ENCODE data around the gene HNRNPUL2.

HNRNPUL2 gene

GRCh38 chr11:62727165-62727871 lies at the start of gene HNRNPUL2:
TSS of gene HNRNPUL2 (minus strand) at chr11:62727457. CDS start at chr11:62727156, 301 bp downstream.
- H4K20me1 ChIP-seq (ENCODE audit: low read depth, low read length): peaks cover 22% of the 10 kb centered on the region
- peak within 1 kb of the TSS; percentile 82 for H3K9ac ChIP-seq (ENCODE audit: low read length)
- H2AFZ ChIP-seq (ENCODE audit: low read depth, low read length, severe bottlenecking): peak within 1 kb of the TSS; percentile 46
- H3K27ac ChIP-seq (ENCODE audit: low read depth, low read length): peak within 1 kb of the TSS; percentile 94
- peak within 1 kb of the TSS; percentile 77 for H3K4me3 ChIP-seq (ENCODE audit: insufficient read depth, low read length, poor library complexity, severe bottlenecking)
- H3K36me3 ChIP-seq (ENCODE audit: low read length): peaks cover 26% of the 10 kb centered on the region
- peaks cover 16% of the 10 kb centered on the region for H3F3A ChIP-seq (ENCODE audit: insufficient read depth)
- H3K9me3 ChIP-seq (ENCODE audit: insufficient read depth, low read length): no peaks in the 10 kb centered on the region
- no peaks in the 10 kb centered on the region for H3K27me3 ChIP-seq (ENCODE audit: low read length)
- no peaks in the 10 kb centered on the region for H3K9me2 ChIP-seq (replicated peaks; ENCODE audit: insufficient read depth, low read length)
- H3K4me2 ChIP-seq (ENCODE audit: low read depth, low read length, poor library complexity, severe bottlenecking): peak within 1 kb of the TSS; percentile 80
- no peak for TF ChIP-seq CTCF (IDR thresholded peaks at IDR 0.05; ENCODE audit: insufficient read depth, low read length, poor library complexity, severe bottlenecking)
- TF ChIP-seq EZH2phosphoT487 (conservative IDR thresholded peaks at IDR 0.05; ENCODE audit: low read length): no peak
- H3K79me2 ChIP-seq (ENCODE audit: insufficient read depth, low read length): peaks cover 70% of the 10 kb centered on the region

DNA sequence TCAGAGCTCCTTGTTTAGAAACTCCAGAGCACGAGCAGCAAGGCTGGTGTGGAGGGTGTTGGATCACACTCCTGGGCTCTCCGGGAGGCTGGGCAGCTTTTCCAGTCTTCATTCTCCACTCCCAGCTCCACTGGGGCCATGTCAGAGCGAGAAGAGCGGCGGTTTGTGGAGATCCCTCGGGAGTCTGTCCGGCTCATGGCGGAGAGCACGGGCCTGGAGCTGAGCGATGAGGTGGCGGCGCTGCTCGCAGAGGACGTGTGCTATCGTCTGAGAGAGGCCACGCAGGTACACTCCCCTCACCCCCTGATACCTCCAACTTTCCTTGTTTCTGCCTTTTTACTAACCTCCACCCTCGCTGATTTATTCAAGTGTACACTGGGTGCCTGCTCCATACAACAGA lies 48.4 kb upstream of the HNRNPUL2 start:
- no peaks in the 10 kb centered on the region for H4K20me1 ChIP-seq (ENCODE audit: low read depth, low read length)
- no peaks in the 10 kb centered on the region for H3K36me3 ChIP-seq (ENCODE audit: low read length)
- TF ChIP-seq EZH2phosphoT487 (conservative IDR thresholded peaks at IDR 0.05; ENCODE audit: low read length) (no peak), CTCF (IDR thresholded peaks at IDR 0.05; ENCODE audit: insufficient read depth, low read length, poor library complexity, severe bottlenecking) (no peak)
- peaks cover 3% of the 10 kb centered on the region for H3F3A ChIP-seq (ENCODE audit: insufficient read depth)
- no peak overlapping the region for H3K4me3 ChIP-seq (ENCODE audit: insufficient read depth, low read length, poor library complexity, severe bottlenecking)
- H3K79me2 ChIP-seq (ENCODE audit: insufficient read depth, low read length): peaks cover 23% of the 10 kb centered on the region
- H3K4me2 ChIP-seq (ENCODE audit: low read depth, low read length, poor library complexity, severe bottlenecking): no peak overlapping the region
- no peak overlapping the region for H2AFZ ChIP-seq (ENCODE audit: low read depth, low read length, severe bottlenecking)
- no peak overlapping the region for H3K9ac ChIP-seq (ENCODE audit: low read length)
- H3K9me3 ChIP-seq (ENCODE audit: insufficient read depth, low read length): no peaks in the 10 kb centered on the region
- H3K27me3 ChIP-seq (ENCODE audit: low read length): no peaks in the 10 kb centered on the region
- no peaks in the 10 kb centered on the region for H3K9me2 ChIP-seq (replicated peaks; ENCODE audit: insufficient read depth, low read length)
- H3K27ac ChIP-seq (ENCODE audit: low read depth, low read length): no peak overlapping the region

GRCh38 chr11:62774407-62774806 lies 47.1 kb upstream of the HNRNPUL2 start:
- Histone ChIP-seq H2AFZ (ENCODE audit: low read depth, low read length, severe bottlenecking) (no peak overlapping the region), H3K27me3 (ENCODE audit: low read length) (no peaks in the 10 kb centered on the region), H3K4me2 (ENCODE audit: low read depth, low read length, poor library complexity, severe bottlenecking) (no peak overlapping the region), H3F3A (ENCODE audit: insufficient read depth) (peaks cover 14% of the 10 kb centered on the region), H3K27ac (ENCODE audit: low read depth, low read length) (no peak overlapping the region), H3K9ac (ENCODE audit: low read length) (no peak overlapping the region), H4K20me1 (ENCODE audit: low read depth, low read length) (no peaks in the 10 kb centered on the region), H3K9me3 (ENCODE audit: insufficient read depth, low read length) (no peaks in the 10 kb centered on the region), H3K79me2 (ENCODE audit: insufficient read depth, low read length) (peaks cover 23% of the 10 kb centered on the region), H3K9me2 (replicated peaks; ENCODE audit: insufficient read depth, low read length) (no peaks in the 10 kb centered on the region), H3K4me3 (ENCODE audit: insufficient read depth, low read length, poor library complexity, severe bottlenecking) (no peak overlapping the region), H3K36me3 (ENCODE audit: low read length) (no peaks in the 10 kb centered on the region)
- TF ChIP-seq CTCF (IDR thresholded peaks at IDR 0.05; ENCODE audit: insufficient read depth, low read length, poor library complexity, severe bottlenecking) (no peak), EZH2phosphoT487 (conservative IDR thresholded peaks at IDR 0.05; ENCODE audit: low read length) (no peak)

All from SU-DHL-6 (cell line).